Neural progenitor cell (in vitro differentiated cells): ENCODE results near the gene PARVA. TPM values are rescaled to one million over a fixed set of nuclear protein-coding genes. Genes with fewer than 3 reads are reported as not detected.

Source experiments
- DNase-seq: peaks from one replicate; pipeline ENCODE4 v3.0.0-alpha.2; 2016; ENCODE audit warnings: low spot score
- H2AFZ ChIP-seq: fragments of 200-600 bp; sonication (generic); replicated peaks from 2 replicates; pipeline ENCODE4 v1.6.1; 2016; ENCODE audit warnings: antibody characterized with exemption
- H3F3A ChIP-seq: fragments of 200-600 bp; sonication (generic); 2 replicates; pipeline ENCODE4 v1.6.1; 2016; ENCODE audit warnings: antibody characterized with exemption, low read depth
- H3K27ac ChIP-seq: fragments of 200-600 bp; sonication (generic); 2 replicates; pipeline ENCODE4 v1.5.1; 2016; ENCODE audit warnings: mild to moderate bottlenecking
- H3K27me3 ChIP-seq: fragments of 200-600 bp; sonication (generic); 2 replicates; pipeline ENCODE4 v1.6.1; 2016; ENCODE audit warnings: mild to moderate bottlenecking, moderate library complexity
- H3K36me3 ChIP-seq: fragments of 200-600 bp; sonication (generic); 2 replicates; pipeline ENCODE4 v1.5.1; 2016
- H3K4me1 ChIP-seq: fragments of 200-600 bp; sonication (generic); 2 replicates; pipeline ENCODE4 v1.6.1; 2016; ENCODE audit warnings: mixed run types
- H3K4me2 ChIP-seq: fragments of 200-600 bp; sonication (generic); 2 replicates; pipeline ENCODE4 v1.6.1; 2016
- H3K4me3 ChIP-seq: fragments of 200-600 bp; sonication (generic); 2 replicates; pipeline ENCODE4 v1.5.1; 2016
- H3K79me2 ChIP-seq: fragments of 200-600 bp; sonication (generic); 2 replicates; pipeline ENCODE4 v1.6.1; 2016; ENCODE audit warnings: low read depth
- H3K9ac ChIP-seq: fragments of 200-600 bp; sonication (generic); 2 replicates; pipeline ENCODE4 v1.6.1; 2016
- H3K9me3 ChIP-seq: fragments of 200-600 bp; sonication (generic); 2 replicates; pipeline ENCODE4 v1.5.1; 2016; ENCODE audit warnings: low read depth
- H4K20me1 ChIP-seq: fragments of 200-600 bp; sonication (generic); 2 replicates; pipeline ENCODE4 v1.6.1; 2016; ENCODE audit warnings: low read depth
- H3K27ac Mint-ChIP-seq: 3 replicates; pipeline ENCODE4 v1.8.0; 2021; ENCODE audit warnings: mixed read lengths
- H3K27me3 Mint-ChIP-seq: 2 replicates; pipeline ENCODE4 v1.8.0; 2022; ENCODE audit warnings: low read depth, mild to moderate bottlenecking, inconsistent platforms, moderate library complexity, mixed read lengths; ENCODE audit not compliant: insufficient read depth
- H3K36me3 Mint-ChIP-seq: 3 replicates; pipeline ENCODE4 v1.8.0; 2021; ENCODE audit warnings: mixed read lengths
- H3K4me1 Mint-ChIP-seq: 3 replicates; pipeline ENCODE4 v1.8.0; 2021; ENCODE audit warnings: mixed read lengths
- H3K4me3 Mint-ChIP-seq: 3 replicates; pipeline ENCODE4 v1.8.0; 2021; ENCODE audit warnings: mild to moderate bottlenecking, moderate library complexity, mixed read lengths
- H3K9me3 Mint-ChIP-seq: 3 replicates; pipeline ENCODE4 v1.8.0; 2020; ENCODE audit warnings: mixed read lengths
- EZH2 ChIP-seq: fragments of 200-600 bp; sonication (generic); IDR thresholded peaks from 2 replicates; pipeline ENCODE4 v1.6.1; 2017; ENCODE audit warnings: antibody characterized with exemption, mild to moderate bottlenecking, moderate library complexity
- EZH2phosphoT487 ChIP-seq: fragments of 200-600 bp; sonication (generic); IDR thresholded peaks from 2 replicates; pipeline ENCODE4 v1.6.1; 2017; ENCODE audit warnings: antibody characterized with exemption
- total RNA-seq: library from RNA; depleted of rRNA; stranded (reverse); fragments of >200 nt; gene quantifications from 2 replicates; pipeline ENCODE4 v1.2.3, GENCODE V29; 2015; ENCODE audit warnings: low replicate concordance
- TF ChIP-seq, protein P1 (sequence below): fragments of 200-600 bp; sonication (generic); IDR thresholded peaks from 2 replicates; pipeline ENCODE4 v1.5.1; 2017; ENCODE audit warnings: antibody characterized with exemption, mild to moderate bottlenecking

PARVA gene
- total RNA-seq, 1 donor from 2014 or later, result 15.3 TPM

- no peak overlapping the region for H3K27ac Mint-ChIP-seq
- H3K27ac ChIP-seq, result no peak overlapping the region
Measured at GRCh38 chr11:12386309-12386708, 8.9 kb downstream of the PARVA start.

DNA sequence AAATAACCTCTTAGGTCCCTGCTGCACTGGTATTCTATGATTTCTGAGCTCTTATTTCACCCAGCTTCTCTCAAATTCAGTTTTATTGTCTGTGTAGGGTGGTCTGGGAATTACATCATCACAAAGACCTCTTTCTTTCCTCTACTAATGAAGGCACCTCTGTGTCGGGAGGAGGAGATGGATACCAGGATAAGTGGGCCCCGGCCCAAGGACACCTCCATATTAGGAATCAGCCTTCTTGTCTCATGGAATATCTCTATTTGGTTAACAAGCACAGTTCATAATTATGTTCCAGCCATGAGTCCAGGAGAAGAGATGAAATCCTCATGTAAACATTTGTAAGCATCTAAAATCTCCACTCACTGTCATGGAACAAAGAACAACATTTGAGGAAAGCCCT is 9.4 kb downstream of the PARVA start:
- no peak overlapping the region for H3K27ac Mint-ChIP-seq
- Histone ChIP-seq H3K9ac (no peak overlapping the region), H2AFZ (no peak overlapping the region), H3F3A (no peaks in the 10 kb centered on the region), H3K4me3 (no peak overlapping the region), H4K20me1 (no peaks in the 10 kb centered on the region), H3K79me2 (no peaks in the 10 kb centered on the region), H3K4me1 (peaks cover 13% of the 10 kb centered on the region), H3K9me3 (no peaks in the 10 kb centered on the region), H3K4me2 (no peak overlapping the region), H3K27me3 (no peaks in the 10 kb centered on the region), H3K27ac (no peak overlapping the region), H3K36me3 (no peaks in the 10 kb centered on the region)
- no peaks in the 10 kb centered on the region for H3K36me3 Mint-ChIP-seq
- no peaks in the 10 kb centered on the region for H3K9me3 Mint-ChIP-seq
- peaks cover 22% of the 10 kb centered on the region for H3K4me1 Mint-ChIP-seq
- no peak overlapping the region for H3K4me3 Mint-ChIP-seq
- TF ChIP-seq EZH2 (no peak), EZH2phosphoT487 (no peak)
- TF ChIP-seq, protein P1, sequence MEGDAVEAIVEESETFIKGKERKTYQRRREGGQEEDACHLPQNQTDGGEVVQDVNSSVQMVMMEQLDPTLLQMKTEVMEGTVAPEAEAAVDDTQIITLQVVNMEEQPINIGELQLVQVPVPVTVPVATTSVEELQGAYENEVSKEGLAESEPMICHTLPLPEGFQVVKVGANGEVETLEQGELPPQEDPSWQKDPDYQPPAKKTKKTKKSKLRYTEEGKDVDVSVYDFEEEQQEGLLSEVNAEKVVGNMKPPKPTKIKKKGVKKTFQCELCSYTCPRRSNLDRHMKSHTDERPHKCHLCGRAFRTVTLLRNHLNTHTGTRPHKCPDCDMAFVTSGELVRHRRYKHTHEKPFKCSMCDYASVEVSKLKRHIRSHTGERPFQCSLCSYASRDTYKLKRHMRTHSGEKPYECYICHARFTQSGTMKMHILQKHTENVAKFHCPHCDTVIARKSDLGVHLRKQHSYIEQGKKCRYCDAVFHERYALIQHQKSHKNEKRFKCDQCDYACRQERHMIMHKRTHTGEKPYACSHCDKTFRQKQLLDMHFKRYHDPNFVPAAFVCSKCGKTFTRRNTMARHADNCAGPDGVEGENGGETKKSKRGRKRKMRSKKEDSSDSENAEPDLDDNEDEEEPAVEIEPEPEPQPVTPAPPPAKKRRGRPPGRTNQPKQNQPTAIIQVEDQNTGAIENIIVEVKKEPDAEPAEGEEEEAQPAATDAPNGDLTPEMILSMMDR, result no peak
- DNase-seq, result no peak
- H3K27me3 Mint-ChIP-seq, result no peaks in the 10 kb centered on the region

More at GRCh38 chr11:12386309-12386708, 8.9 kb downstream of the PARVA start:
- peaks cover 13% of the 10 kb centered on the region for H3K4me1 ChIP-seq
- H4K20me1 ChIP-seq, result no peaks in the 10 kb centered on the region
- H3K27me3 ChIP-seq, result no peaks in the 10 kb centered on the region
- H3K4me3 Mint-ChIP-seq, result no peak overlapping the region
- no peaks in the 10 kb centered on the region for H3F3A ChIP-seq
- peaks cover 22% of the 10 kb centered on the region for H3K4me1 Mint-ChIP-seq
- H3K9ac ChIP-seq, result no peak overlapping the region
- TF ChIP-seq, protein P1, result no peak
- TF ChIP-seq EZH2, result no peak
- no peak for TF ChIP-seq EZH2phosphoT487
- no peak overlapping the region for H3K4me3 ChIP-seq
- no peak for DNase-seq
- H3K36me3 ChIP-seq, result no peaks in the 10 kb centered on the region
- no peak overlapping the region for H2AFZ ChIP-seq
- no peaks in the 10 kb centered on the region for H3K9me3 Mint-ChIP-seq
- no peaks in the 10 kb centered on the region for H3K27me3 Mint-ChIP-seq
- H3K36me3 Mint-ChIP-seq, result no peaks in the 10 kb centered on the region
- H3K9me3 ChIP-seq, result no peaks in the 10 kb centered on the region
- H3K79me2 ChIP-seq, result no peaks in the 10 kb centered on the region
- H3K4me2 ChIP-seq, result no peak overlapping the region

GRCh38 chr11:12388173-12388572 is 10.8 kb downstream of the PARVA start:
- Histone ChIP-seq H3K4me1 (peaks cover 5% of the 10 kb centered on the region), H4K20me1 (no peaks in the 10 kb centered on the region), H3K9me3 (no peaks in the 10 kb centered on the region), H3K9ac (no peak overlapping the region), H3K27me3 (no peaks in the 10 kb centered on the region), H2AFZ (no peak overlapping the region), H3K27ac (no peak overlapping the region), H3K79me2 (no peaks in the 10 kb centered on the region), H3K4me3 (no peak overlapping the region), H3K36me3 (no peaks in the 10 kb centered on the region), H3F3A (no peaks in the 10 kb centered on the region), H3K4me2 (no peak overlapping the region)
- Mint-ChIP-seq H3K4me3 (no peak overlapping the region), H3K27ac (no peak overlapping the region), H3K9me3 (no peaks in the 10 kb centered on the region), H3K27me3 (no peaks in the 10 kb centered on the region), H3K4me1 (peaks cover 22% of the 10 kb centered on the region), H3K36me3 (no peaks in the 10 kb centered on the region)
- no peak for TF ChIP-seq EZH2phosphoT487
- no peak for TF ChIP-seq EZH2
- TF ChIP-seq, protein P1, result no peak
- no peak for DNase-seq
